GM18505 (cell line): ENCODE data around the gene AHCY.
"Not testable (repeated sequence)": the region's sequence is repeated elsewhere in the genome, so short reads cannot be mapped to it uniquely, and the experiment has no call there.

ENCODE experiments used
- ATAC-seq: cut with Tn5 transposase; IDR thresholded peaks from one replicate; pipeline ENCODE4 v1.9.1; 2021; ENCODE audit not compliant: unreplicated experiment
- POLR2A ChIP-seq: IDR thresholded peaks from 4 replicates; pipeline ENCODE4 v1.6.1; 2011; ENCODE audit warnings: borderline replicate concordance; ENCODE audit not compliant: insufficient read depth, insufficient read length; ENCODE audit errors: extremely low read depth

AHCY gene

GRCh38 chr20:34332262-34332920 lies 29.2 kb upstream of the AHCY start:
- no peak for ATAC-seq
- TF ChIP-seq POLR2A = no peak

- ATAC-seq = no peak
- TF ChIP-seq POLR2A = no peak
Observed at GRCh38 chr20:34331838-34332237, 28.7 kb upstream of the AHCY start.

GRCh38 chr20:34330861-34331544 lies 27.8 kb upstream of the AHCY start:
- not testable (repeated sequence) for ATAC-seq

- ATAC-seq = no peak
- TF ChIP-seq POLR2A = no peak
Observed at GRCh38 chr20:34328928-34329677, 25.9 kb upstream of the AHCY start.

GRCh38 chr20:34328207-34328606 lies 25.1 kb upstream of the AHCY start:
- ATAC-seq = not testable (repeated sequence)

- ATAC-seq = no peak
- TF ChIP-seq POLR2A = no peak
Observed at GRCh38 chr20:34324541-34324940, 21.4 kb upstream of the AHCY start.

- ATAC-seq = no peak
- no peak for TF ChIP-seq POLR2A
Observed at GRCh38 chr20:34322267-34323105, 19.3 kb upstream of the AHCY start.

GRCh38 chr20:34320861-34321260 lies 17.7 kb upstream of the AHCY start:
- no peak for ATAC-seq

GRCh38 chr20:34318609-34319443 lies 15.7 kb upstream of the AHCY start:
- TF ChIP-seq POLR2A = no peak
- no peak for ATAC-seq

More at GRCh38 chr20:34320861-34321260, 17.7 kb upstream of the AHCY start:
- no peak for TF ChIP-seq POLR2A

- no peak for ATAC-seq
- no peak for TF ChIP-seq POLR2A
Observed at GRCh38 chr20:34316196-34316814, 13.2 kb upstream of the AHCY start.

- no peak for ATAC-seq
- no peak for TF ChIP-seq POLR2A
Observed at GRCh38 chr20:34315236-34315635, 12.1 kb upstream of the AHCY start.

GRCh38 chr20:34312544-34313217 lies 9.5 kb upstream of the AHCY start:
- no peak for TF ChIP-seq POLR2A
- peak; percentile 69 for ATAC-seq
